Epithelial cell of esophagus (primary cell): ENCODE data around the gene CCDC83.

Experiments
- DNase-seq: peaks from one replicate; pipeline ENCODE4 v3.0.0; 2010; ENCODE audit warnings: low read depth
- H3K4me3 ChIP-seq: 2 replicates; pipeline ENCODE4 v1.5.1; 2011; ENCODE audit warnings: mild to moderate bottlenecking, low read length, control low read depth
- TF ChIP-seq, protein P1 (sequence below): IDR thresholded peaks from 2 replicates; pipeline ENCODE4 v1.5.1; 2011; ENCODE audit warnings: low read depth, mild to moderate bottlenecking, low read length, control low read depth, inconsistent platforms; ENCODE audit not compliant: insufficient read depth; ENCODE audit errors: missing control alignments

Gene CCDC83

DNA sequence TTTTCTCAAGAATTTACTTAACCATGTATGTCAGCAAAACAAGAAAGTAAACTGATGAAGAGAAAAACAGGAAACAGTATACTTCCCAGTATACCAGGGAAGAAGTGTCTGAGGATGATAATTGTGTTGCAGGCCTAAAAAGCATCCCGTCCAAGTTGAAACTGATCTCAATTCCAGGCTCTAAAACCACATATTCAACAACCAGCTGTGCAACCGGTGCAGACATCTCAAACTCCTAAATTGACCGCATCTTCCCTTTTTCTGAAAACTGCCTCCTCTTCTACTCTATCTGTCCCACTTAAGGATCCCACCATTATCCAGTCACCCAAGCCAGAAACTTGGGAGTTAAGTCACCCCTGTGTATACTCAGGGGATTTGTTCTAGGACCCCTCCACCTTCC lies 47.2 kb downstream of the CCDC83 start:
- no peak overlapping the region for H3K4me3 ChIP-seq
- no peak for DNase-seq
- TF ChIP-seq, protein P1, sequence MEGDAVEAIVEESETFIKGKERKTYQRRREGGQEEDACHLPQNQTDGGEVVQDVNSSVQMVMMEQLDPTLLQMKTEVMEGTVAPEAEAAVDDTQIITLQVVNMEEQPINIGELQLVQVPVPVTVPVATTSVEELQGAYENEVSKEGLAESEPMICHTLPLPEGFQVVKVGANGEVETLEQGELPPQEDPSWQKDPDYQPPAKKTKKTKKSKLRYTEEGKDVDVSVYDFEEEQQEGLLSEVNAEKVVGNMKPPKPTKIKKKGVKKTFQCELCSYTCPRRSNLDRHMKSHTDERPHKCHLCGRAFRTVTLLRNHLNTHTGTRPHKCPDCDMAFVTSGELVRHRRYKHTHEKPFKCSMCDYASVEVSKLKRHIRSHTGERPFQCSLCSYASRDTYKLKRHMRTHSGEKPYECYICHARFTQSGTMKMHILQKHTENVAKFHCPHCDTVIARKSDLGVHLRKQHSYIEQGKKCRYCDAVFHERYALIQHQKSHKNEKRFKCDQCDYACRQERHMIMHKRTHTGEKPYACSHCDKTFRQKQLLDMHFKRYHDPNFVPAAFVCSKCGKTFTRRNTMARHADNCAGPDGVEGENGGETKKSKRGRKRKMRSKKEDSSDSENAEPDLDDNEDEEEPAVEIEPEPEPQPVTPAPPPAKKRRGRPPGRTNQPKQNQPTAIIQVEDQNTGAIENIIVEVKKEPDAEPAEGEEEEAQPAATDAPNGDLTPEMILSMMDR, result no peak

DNA sequence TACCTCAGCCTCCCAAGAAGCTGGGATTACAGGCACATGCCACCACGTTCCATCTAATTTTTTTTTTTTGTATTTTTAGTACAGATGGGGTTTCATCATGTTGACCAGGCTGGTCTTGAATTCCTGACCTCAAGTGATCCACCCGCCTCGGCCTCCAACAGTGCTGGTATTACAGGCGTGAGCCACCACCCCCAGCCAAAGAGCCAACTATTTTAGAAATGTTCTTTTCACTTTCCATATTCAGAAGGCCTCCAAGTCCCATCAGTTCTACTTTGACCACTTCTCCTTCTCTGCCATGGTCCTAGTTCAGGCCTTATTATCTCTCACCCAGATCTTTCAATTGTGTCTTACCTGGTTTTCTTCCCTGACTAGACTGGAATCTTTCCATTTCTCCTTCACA lies 48.2 kb downstream of the CCDC83 start:
- TF ChIP-seq, protein P1, result no peak
- no peak overlapping the region for H3K4me3 ChIP-seq

DNA sequence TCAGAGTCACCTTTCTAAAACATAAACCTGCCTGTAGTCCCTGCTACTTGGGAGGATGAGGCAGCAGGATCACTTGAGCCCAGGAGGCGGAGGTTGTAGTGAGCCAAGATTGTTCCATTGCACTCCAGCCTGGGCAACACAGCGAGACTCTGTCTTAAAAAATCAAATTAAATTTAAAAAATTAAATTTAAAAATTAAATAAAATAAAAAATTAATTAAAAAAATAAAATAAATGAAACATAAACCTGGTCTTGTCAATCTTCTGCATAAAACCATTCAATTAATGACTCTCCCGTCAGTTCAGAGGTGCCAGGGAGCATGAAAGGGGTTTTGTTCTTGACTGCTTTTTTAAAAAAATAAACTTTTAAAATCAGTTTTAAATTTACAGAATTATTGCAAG lies 48.6 kb downstream of the CCDC83 start:
- no peak for DNase-seq
- H3K4me3 ChIP-seq, result no peak overlapping the region
- TF ChIP-seq, protein P1, result no peak

More for the DNA sequence above, 48.2 kb downstream of the CCDC83 start:
- DNase-seq, result no peak

DNA sequence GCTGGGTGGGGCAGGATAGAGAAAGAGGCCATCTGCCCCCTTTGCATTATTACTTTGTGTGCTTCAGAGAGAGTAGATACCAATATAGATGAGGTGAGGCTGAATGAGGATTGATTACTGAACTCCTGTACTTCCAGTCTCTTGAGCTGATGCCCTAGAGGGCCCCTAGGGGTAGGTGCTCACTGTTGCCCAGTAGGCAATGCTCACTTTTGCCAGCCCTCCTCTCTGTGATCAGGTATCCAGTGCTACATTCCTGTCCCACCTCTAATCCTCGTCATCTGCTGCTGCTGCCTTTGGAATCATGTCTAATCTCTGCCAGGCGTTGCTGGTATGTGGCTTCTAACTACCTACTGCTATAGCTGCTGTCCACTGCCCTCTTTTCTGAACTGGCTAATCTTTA lies 57.2 kb downstream of the CCDC83 start:
- H3K4me3 ChIP-seq, result no peak overlapping the region
- TF ChIP-seq, protein P1, result no peak
- no peak for DNase-seq

DNA sequence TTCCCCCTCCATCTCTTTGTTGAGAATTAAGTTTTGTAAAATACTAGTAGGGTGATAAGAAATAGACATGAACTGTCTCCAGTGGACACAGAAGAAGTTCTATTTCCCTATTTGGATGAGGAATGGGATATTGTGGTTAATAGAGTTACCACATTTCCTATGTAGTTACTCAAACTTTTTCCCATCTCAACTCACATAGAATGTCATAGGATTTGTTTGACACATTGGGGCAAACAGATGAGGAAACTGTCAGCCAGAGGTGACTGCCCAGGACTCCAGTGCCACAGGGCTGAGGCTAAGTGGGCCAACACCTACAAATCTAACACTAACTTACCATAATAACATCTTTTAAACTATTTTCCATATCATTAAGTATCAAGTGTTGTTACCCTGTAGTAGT lies 58.3 kb downstream of the CCDC83 start:
- no peak for DNase-seq
- TF ChIP-seq, protein P1, result no peak
- no peak overlapping the region for H3K4me3 ChIP-seq

DNA sequence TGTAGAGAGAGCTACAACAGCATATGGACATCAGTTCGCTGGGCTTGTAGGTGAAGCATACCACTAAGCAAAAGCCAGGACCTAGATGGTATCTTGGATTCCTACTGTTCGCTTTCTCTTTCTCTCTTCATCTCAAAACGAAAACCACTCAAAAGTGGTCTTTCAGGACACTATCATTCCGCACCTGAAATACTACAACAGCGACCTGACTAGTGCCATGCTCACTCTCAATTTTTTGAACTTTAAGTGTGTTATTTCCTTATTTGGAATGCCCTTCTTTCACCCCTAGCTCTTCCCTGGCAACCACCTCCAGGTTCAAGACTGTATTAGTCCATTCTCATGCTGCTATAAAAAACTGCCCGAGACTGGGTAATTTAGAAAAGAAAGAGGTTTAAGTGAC lies 59.2 kb downstream of the CCDC83 start:
- no peak for DNase-seq
- TF ChIP-seq, protein P1, result no peak
- no peak overlapping the region for H3K4me3 ChIP-seq

DNA sequence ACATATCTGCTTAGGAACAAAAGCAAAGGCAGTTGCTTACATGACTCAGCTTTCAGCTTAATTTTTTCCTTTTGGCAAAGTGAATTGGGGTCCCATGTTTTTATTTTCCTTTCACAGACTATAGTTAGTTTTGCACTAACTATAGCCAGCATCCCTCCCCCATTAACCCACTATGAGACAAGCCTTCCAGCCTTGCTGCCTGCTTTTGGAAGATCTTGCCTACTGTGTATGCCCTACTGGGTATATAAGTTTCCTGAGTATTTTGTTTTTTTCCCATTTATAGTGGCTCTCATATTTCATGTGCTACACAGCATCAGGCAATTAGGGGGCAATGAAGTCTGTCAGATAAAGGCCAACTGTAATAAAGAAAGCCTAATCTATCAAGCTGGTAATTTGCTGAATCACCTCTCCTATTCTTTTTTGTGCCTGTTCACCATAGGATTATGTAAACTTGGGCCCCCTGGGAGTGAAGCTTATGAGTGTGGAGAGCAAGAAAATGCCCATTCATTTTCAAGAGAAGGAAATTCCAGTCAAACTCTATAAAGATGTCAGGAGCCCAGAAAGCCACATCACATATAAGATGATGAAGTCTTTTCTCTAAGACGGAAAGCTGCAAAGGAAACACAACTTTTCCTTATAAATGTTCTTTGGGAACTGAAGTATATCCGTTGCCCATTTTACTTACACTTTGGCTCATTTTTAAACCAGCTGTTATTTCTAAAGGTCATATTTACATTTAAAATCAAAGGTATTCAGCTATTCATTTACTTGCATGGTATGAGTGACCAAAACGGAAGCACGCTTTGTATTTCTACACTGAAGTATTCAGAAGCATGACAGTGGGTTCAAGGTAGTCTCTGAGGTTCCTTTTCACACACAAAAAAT lies 64.0 kb downstream of the CCDC83 start:
- TF ChIP-seq, protein P1, result no peak
- DNase-seq, result no peak

More for the DNA sequence above, 64.0 kb downstream of the CCDC83 start:
- H3K4me3 ChIP-seq, result no peak overlapping the region
